Measurements from ENCODE around the gene RBP3. TPM values are rescaled to one million over a fixed set of nuclear protein-coding genes. Genes with fewer than 3 reads are reported as not detected.

Gene RBP3
- total RNA-seq, 1 experiment from 2014 or later: not detected

GRCh38 chr10:47337310-47337709 is 10.9 kb upstream of the RBP3 start:
- Histone ChIP-seq H3K4me1 (ENCODE audit: control insufficient read depth, insufficient read depth, low read length) (no peaks in the 10 kb centered on the region), H3K4me3 (ENCODE audit: low read depth in 2 of 2, low read length in 2 of 2) (no peak overlapping the region), H3K9me3 (ENCODE audit: control insufficient read depth, insufficient read depth, low read depth, low read length) (no peaks in the 10 kb centered on the region), H3K27me3 (ENCODE audit: control insufficient read depth, insufficient read depth, low read length) (peaks cover 33% of the 10 kb centered on the region), H3K27ac (ENCODE audit: low read length) (no peak overlapping the region), H3K36me3 (ENCODE audit: control insufficient read depth, insufficient read depth, low read length) (no peaks in the 10 kb centered on the region)
- TF ChIP-seq TCF7L2 (IDR thresholded peaks at IDR 0.05; ENCODE audit: low read depth, low read length) (no peak), SIN3A (IDR thresholded peaks at IDR 0.05; ENCODE audit: borderline replicate concordance, insufficient read depth, low read depth, low read length) (no peak), REST (IDR thresholded peaks at IDR 0.05; ENCODE audit: insufficient read depth in 1 of 2, low read depth in 2 of 2, low read length in 1 of 2) (no peak), POLR2AphosphoS5 (IDR thresholded peaks at IDR 0.05; ENCODE audit: low read depth, low read length) (no peak)
- TF ChIP-seq, protein P1, sequence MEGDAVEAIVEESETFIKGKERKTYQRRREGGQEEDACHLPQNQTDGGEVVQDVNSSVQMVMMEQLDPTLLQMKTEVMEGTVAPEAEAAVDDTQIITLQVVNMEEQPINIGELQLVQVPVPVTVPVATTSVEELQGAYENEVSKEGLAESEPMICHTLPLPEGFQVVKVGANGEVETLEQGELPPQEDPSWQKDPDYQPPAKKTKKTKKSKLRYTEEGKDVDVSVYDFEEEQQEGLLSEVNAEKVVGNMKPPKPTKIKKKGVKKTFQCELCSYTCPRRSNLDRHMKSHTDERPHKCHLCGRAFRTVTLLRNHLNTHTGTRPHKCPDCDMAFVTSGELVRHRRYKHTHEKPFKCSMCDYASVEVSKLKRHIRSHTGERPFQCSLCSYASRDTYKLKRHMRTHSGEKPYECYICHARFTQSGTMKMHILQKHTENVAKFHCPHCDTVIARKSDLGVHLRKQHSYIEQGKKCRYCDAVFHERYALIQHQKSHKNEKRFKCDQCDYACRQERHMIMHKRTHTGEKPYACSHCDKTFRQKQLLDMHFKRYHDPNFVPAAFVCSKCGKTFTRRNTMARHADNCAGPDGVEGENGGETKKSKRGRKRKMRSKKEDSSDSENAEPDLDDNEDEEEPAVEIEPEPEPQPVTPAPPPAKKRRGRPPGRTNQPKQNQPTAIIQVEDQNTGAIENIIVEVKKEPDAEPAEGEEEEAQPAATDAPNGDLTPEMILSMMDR (IDR thresholded peaks at IDR 0.05): no peak
- intact Hi-C loops (cut with micrococcal nuclease; ENCODE audit: unreplicated experiment) (no loop called here), in situ Hi-C loops (cut with HindIII; ENCODE audit: low pct_unique_long_range_greater_than_20kb, low sequenced_read_pairs) (no loop called here)
- DNase-seq (ENCODE audit: low read depth, low spot score): no peak
- BruUV-seq (replicated peaks): no TSS peak
- ChIA-PET CTCF (no interaction called here), POLR2A (no interaction called here)
- no peak for ATAC-seq

GRCh38 chr10:47339186-47339735 is 8.9 kb upstream of the RBP3 start:
- Histone ChIP-seq H3K4me1 (ENCODE audit: control insufficient read depth, insufficient read depth, low read length) (no peaks in the 10 kb centered on the region), H3K9me3 (ENCODE audit: control insufficient read depth, insufficient read depth, low read depth, low read length) (no peaks in the 10 kb centered on the region), H3K36me3 (ENCODE audit: control insufficient read depth, insufficient read depth, low read length) (no peaks in the 10 kb centered on the region), H3K27me3 (ENCODE audit: control insufficient read depth, insufficient read depth, low read length) (peaks cover 30% of the 10 kb centered on the region), H3K27ac (ENCODE audit: low read length) (no peak overlapping the region), H3K4me3 (ENCODE audit: low read depth in 2 of 2, low read length in 2 of 2) (no peak overlapping the region)
- POLR2A ChIA-PET: no interaction called here
- ATAC-seq (peak; percentile 45; the same call in 1 of the 2 replicates), DNase-seq (ENCODE audit: low read depth, low spot score) (no peak)
- CTCF ChIA-PET: interaction anchor here (0.6 to 0.7 kb wide), 2 partner anchors 28 to 145 kb away, joined by 3 read pairs; no protein-coding TSS in a partner anchor
- BruUV-seq (replicated peaks): no TSS peak
- intact Hi-C loops (cut with micrococcal nuclease; ENCODE audit: unreplicated experiment) (no loop called here), in situ Hi-C loops (cut with HindIII; ENCODE audit: low pct_unique_long_range_greater_than_20kb, low sequenced_read_pairs) (no loop called here)
- TF ChIP-seq TCF7L2 (IDR thresholded peaks at IDR 0.05; ENCODE audit: low read depth, low read length) (no peak), SIN3A (IDR thresholded peaks at IDR 0.05; ENCODE audit: borderline replicate concordance, insufficient read depth, low read depth, low read length) (no peak), POLR2AphosphoS5 (IDR thresholded peaks at IDR 0.05; ENCODE audit: low read depth, low read length) (no peak), REST (IDR thresholded peaks at IDR 0.05; ENCODE audit: insufficient read depth in 1 of 2, low read depth in 2 of 2, low read length in 1 of 2) (no peak)
- TF ChIP-seq, protein P1 (IDR thresholded peaks at IDR 0.05): no peak
